ENCODE results near the gene HOXA13. TPM values are rescaled to one million over a fixed set of nuclear protein-coding genes. Genes with fewer than 3 reads are reported as not detected.

Gene HOXA13
- polyA plus RNA-seq, 4 donors = 0.01 TPM; not detected in 3

GRCh38 chr7:27178366-27178765 is 21.5 kb downstream of the HOXA13 start:
- no peak for DNase-seq
- Histone ChIP-seq H3K27me3 (ENCODE audit: control insufficient read depth in 3 of 3, insufficient read depth in 3 of 3, low read length in 3 of 3) (peaks cover 8 to 98% (median 76%) of the 10 kb centered on the region in 3 donors), H3K4me3 (ENCODE audit: low read depth in 1 of 3, low read length in 3 of 3) (peak overlapping the region in 1 of 3 donors; percentile 48)

GRCh38 chr7:27177795-27178320 is 22.0 kb downstream of the HOXA13 start:
- H3K27ac ChIP-seq (ENCODE audit: low read depth in 1 of 3, low read length in 2 of 3) = no peak overlapping the region
- H3K27me3 ChIP-seq (ENCODE audit: control insufficient read depth in 3 of 3, insufficient read depth in 3 of 3, low read length in 3 of 3) = peaks cover 9 to 97% (median 76%) of the 10 kb centered on the region in 3 donors
- no peak for DNase-seq
- peaks cover 0 to 5% of the 10 kb centered on the region in 2 donors for H3K9me3 ChIP-seq (ENCODE audit: control insufficient read depth in 2 of 2, insufficient read depth in 1 of 2, low read depth in 1 of 2, low read length in 1 of 2)
- 34 to 69% (median 56%) methylated on average over 5 of the region's 5 CpGs for WGBS, 3 donors
- no peak for FAIRE-seq
- peak overlapping the region in 1 of 3 donors; percentile 48 for H3K4me3 ChIP-seq (ENCODE audit: low read depth in 1 of 3, low read length in 3 of 3)
- H3K4me1 ChIP-seq (ENCODE audit: control insufficient read depth in 3 of 3, insufficient read depth in 2 of 3, low read depth in 1 of 3, low read length in 2 of 3) = peaks cover 0 to 14% (median 0%) of the 10 kb centered on the region in 3 donors
- no peaks in the 10 kb centered on the region for H3K36me3 ChIP-seq (ENCODE audit: control insufficient read depth in 3 of 3, insufficient read depth in 2 of 3, low read depth in 1 of 3, low read length in 3 of 3)

More at GRCh38 chr7:27178366-27178765, 21.5 kb downstream of the HOXA13 start:
- Histone ChIP-seq H3K27ac (ENCODE audit: low read depth in 1 of 3, low read length in 2 of 3) (no peak overlapping the region), H3K4me1 (ENCODE audit: control insufficient read depth in 3 of 3, insufficient read depth in 2 of 3, low read depth in 1 of 3, low read length in 2 of 3) (peaks cover 0 to 14% (median 0%) of the 10 kb centered on the region in 3 donors), H3K36me3 (ENCODE audit: control insufficient read depth in 3 of 3, insufficient read depth in 2 of 3, low read depth in 1 of 3, low read length in 3 of 3) (no peaks in the 10 kb centered on the region), H3K9me3 (ENCODE audit: control insufficient read depth in 2 of 2, insufficient read depth in 1 of 2, low read depth in 1 of 2, low read length in 1 of 2) (peaks cover 0 to 8% of the 10 kb centered on the region in 2 donors)
- no peak for FAIRE-seq
- 37 to 66% (median 64%) methylated on average over 6 of the region's 6 CpGs for WGBS, 3 donors

- WGBS, 3 donors = 51 to 74% (median 62%) methylated on average over 22 of the region's 22 CpGs
- Histone ChIP-seq H3K9me3 (ENCODE audit: control insufficient read depth in 2 of 2, insufficient read depth in 1 of 2, low read depth in 1 of 2, low read length in 1 of 2) (peaks cover 0 to 5% of the 10 kb centered on the region in 2 donors), H3K27me3 (ENCODE audit: control insufficient read depth in 3 of 3, insufficient read depth in 3 of 3, low read length in 3 of 3) (peaks cover 9 to 97% (median 76%) of the 10 kb centered on the region in 3 donors), H3K27ac (ENCODE audit: low read depth in 1 of 3, low read length in 2 of 3) (no peak overlapping the region), H3K4me3 (ENCODE audit: low read depth in 1 of 3, low read length in 3 of 3) (peak overlapping the region in 1 of 3 donors; percentile 48), H3K4me1 (ENCODE audit: control insufficient read depth in 3 of 3, insufficient read depth in 2 of 3, low read depth in 1 of 3, low read length in 2 of 3) (peaks cover 0 to 14% (median 0%) of the 10 kb centered on the region in 3 donors), H3K36me3 (ENCODE audit: control insufficient read depth in 3 of 3, insufficient read depth in 2 of 3, low read depth in 1 of 3, low read length in 3 of 3) (no peaks in the 10 kb centered on the region)
- DNase-seq (no peak), FAIRE-seq (no peak)
Observed at GRCh38 chr7:27176962-27177794, 22.7 kb downstream of the HOXA13 start.

DNA sequence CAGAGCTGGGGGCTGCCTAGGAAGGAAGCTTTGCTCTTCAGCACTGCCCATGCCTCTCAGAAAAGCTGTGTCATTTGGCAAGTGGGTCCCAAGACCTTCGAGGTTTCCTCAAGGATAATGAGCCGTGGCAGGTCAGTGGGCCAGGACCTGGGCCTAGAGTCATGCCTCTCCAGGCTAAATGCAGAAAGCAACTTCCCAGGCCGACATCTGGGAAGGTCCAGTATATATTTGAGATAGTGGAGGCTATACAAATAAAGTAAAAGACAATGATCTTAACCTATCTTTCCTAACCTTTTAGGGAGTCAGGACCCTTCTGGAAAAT is 23.4 kb downstream of the HOXA13 start:
- Histone ChIP-seq H3K27ac (ENCODE audit: low read depth in 1 of 3, low read length in 2 of 3) (peak overlapping the region in 1 of 3 donors; percentile 16), H3K4me3 (ENCODE audit: low read depth in 1 of 3, low read length in 3 of 3) (peak overlapping the region in 1 of 3 donors; percentile 30), H3K9me3 (ENCODE audit: control insufficient read depth in 2 of 2, insufficient read depth in 1 of 2, low read depth in 1 of 2, low read length in 1 of 2) (peaks cover 0 to 5% of the 10 kb centered on the region in 2 donors), H3K27me3 (ENCODE audit: control insufficient read depth in 3 of 3, insufficient read depth in 3 of 3, low read length in 3 of 3) (peaks cover 11 to 97% (median 77%) of the 10 kb centered on the region in 3 donors), H3K4me1 (ENCODE audit: control insufficient read depth in 3 of 3, insufficient read depth in 2 of 3, low read depth in 1 of 3, low read length in 2 of 3) (peaks cover 0 to 14% (median 0%) of the 10 kb centered on the region in 3 donors), H3K36me3 (ENCODE audit: control insufficient read depth in 3 of 3, insufficient read depth in 2 of 3, low read depth in 1 of 3, low read length in 3 of 3) (no peaks in the 10 kb centered on the region)
- WGBS, 3 donors = 52 to 70% (median 53%) methylated on average over 3 of the region's 3 CpGs
- FAIRE-seq (no peak), DNase-seq (no peak)

DNA sequence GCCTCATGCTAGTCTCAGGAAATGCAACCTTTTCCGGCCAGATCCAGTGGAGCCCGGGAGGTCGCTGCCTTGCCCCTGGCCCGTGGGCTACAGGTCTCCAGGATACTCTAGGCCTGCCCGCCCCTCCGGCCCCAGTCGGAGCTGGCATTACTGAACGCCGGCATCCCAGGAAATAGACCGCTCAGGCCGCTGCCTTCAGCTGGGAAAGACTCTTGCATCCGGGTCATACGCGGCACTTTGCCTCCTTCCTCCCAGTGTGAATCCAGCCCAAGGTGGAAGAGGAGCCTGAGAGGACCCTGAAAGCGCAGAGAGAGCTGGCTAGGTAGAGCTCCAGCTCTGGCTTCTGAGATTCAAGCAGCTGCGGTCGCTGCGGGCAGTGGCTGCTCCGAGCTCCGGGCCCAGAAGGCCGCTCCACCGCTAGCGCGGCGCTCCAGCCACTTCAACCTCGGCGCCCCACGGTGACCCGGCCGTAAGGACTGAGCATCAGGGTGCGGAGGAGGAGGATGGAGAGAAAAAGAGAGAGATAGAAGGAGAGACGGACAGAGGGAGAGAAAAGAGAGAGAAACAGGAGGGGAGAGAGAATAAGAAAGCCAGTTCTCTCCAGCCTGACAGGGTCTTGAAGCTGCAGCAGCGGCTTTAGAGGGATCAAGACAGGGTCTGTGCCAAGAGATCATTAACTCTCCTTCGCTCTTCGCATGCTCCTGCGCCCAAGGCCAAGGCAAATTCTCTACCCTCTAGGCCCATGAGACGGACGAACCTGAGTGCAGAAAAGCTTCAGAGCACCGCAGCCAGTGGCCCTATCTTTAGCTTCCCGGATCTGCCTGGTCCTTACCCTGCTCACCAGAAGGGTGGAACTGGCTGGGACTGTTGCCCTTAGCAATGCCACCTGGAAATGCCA is 24.0 kb downstream of the HOXA13 start:
- DNase-seq (no peak), FAIRE-seq (no peak)
- WGBS, 3 donors = 25 to 51% (median 45%) methylated on average over 40 of the region's 40 CpGs
- Histone ChIP-seq H3K36me3 (ENCODE audit: control insufficient read depth in 3 of 3, insufficient read depth in 2 of 3, low read depth in 1 of 3, low read length in 3 of 3) (peaks cover 0 to 2% (median 0%) of the 10 kb centered on the region in 3 donors), H3K27ac (ENCODE audit: low read depth in 1 of 3, low read length in 2 of 3) (peak overlapping the region in 1 of 3 donors; percentile 16), H3K4me1 (ENCODE audit: control insufficient read depth in 3 of 3, insufficient read depth in 2 of 3, low read depth in 1 of 3, low read length in 2 of 3) (peaks cover 0 to 14% (median 0%) of the 10 kb centered on the region in 3 donors), H3K4me3 (ENCODE audit: low read depth in 1 of 3, low read length in 3 of 3) (peak overlapping the region in 1 of 3 donors; percentile 30), H3K9me3 (ENCODE audit: control insufficient read depth in 2 of 2, insufficient read depth in 1 of 2, low read depth in 1 of 2, low read length in 1 of 2) (peaks cover 0 to 5% of the 10 kb centered on the region in 2 donors), H3K27me3 (ENCODE audit: control insufficient read depth in 3 of 3, insufficient read depth in 3 of 3, low read length in 3 of 3) (peaks cover 15 to 97% (median 77%) of the 10 kb centered on the region in 3 donors)

- Histone ChIP-seq H3K9me3 (ENCODE audit: control insufficient read depth in 2 of 2, insufficient read depth in 1 of 2, low read depth in 1 of 2, low read length in 1 of 2) (peaks cover 0 to 5% of the 10 kb centered on the region in 2 donors), H3K4me3 (ENCODE audit: low read depth in 1 of 3, low read length in 3 of 3) (peak overlapping the region in 1 of 3 donors; percentile 30), H3K4me1 (ENCODE audit: control insufficient read depth in 3 of 3, insufficient read depth in 2 of 3, low read depth in 1 of 3, low read length in 2 of 3) (peaks cover 0 to 13% (median 0%) of the 10 kb centered on the region in 3 donors), H3K27me3 (ENCODE audit: control insufficient read depth in 3 of 3, insufficient read depth in 3 of 3, low read length in 3 of 3) (peaks cover 15 to 93% (median 73%) of the 10 kb centered on the region in 3 donors), H3K36me3 (ENCODE audit: control insufficient read depth in 3 of 3, insufficient read depth in 2 of 3, low read depth in 1 of 3, low read length in 3 of 3) (peaks cover 0 to 2% (median 0%) of the 10 kb centered on the region in 3 donors), H3K27ac (ENCODE audit: low read depth in 1 of 3, low read length in 2 of 3) (peak overlapping the region in 1 of 3 donors; percentile 39)
- FAIRE-seq = no peak
- no peak for DNase-seq
- WGBS, 3 donors = 40 to 55% (median 42%) methylated on average over 12 of the region's 12 CpGs
Observed at GRCh38 chr7:27174874-27175625, 24.8 kb downstream of the HOXA13 start.

GRCh38 chr7:27173956-27174873 is 25.7 kb downstream of the HOXA13 start, which contains the start of gene HOXA10:
Gene HOXA10, minus strand, starts transcription at chr7:27174320. Its CDS starts 14 bp downstream, at chr7:27174306.
- peak within 1 kb of the TSS in 1 of 3 donors; percentile 39 for H3K27ac ChIP-seq (ENCODE audit: low read depth in 1 of 3, low read length in 2 of 3)
- FAIRE-seq = no peak
- 7 to 14% (median 10%) methylated on average over 74 to 82 of the region's 82 CpGs for WGBS, 3 donors
- DNase-seq = no peak
- peaks cover 0 to 7% (median 0%) of the 10 kb centered on the region in 3 donors for H3K4me1 ChIP-seq (ENCODE audit: control insufficient read depth in 3 of 3, insufficient read depth in 2 of 3, low read depth in 1 of 3, low read length in 2 of 3)
- H3K9me3 ChIP-seq (ENCODE audit: control insufficient read depth in 2 of 2, insufficient read depth in 1 of 2, low read depth in 1 of 2, low read length in 1 of 2) = peaks cover 0 to 5% of the 10 kb centered on the region in 2 donors
- peaks cover 0 to 3% (median 0%) of the 10 kb centered on the region in 3 donors for H3K36me3 ChIP-seq (ENCODE audit: control insufficient read depth in 3 of 3, insufficient read depth in 2 of 3, low read depth in 1 of 3, low read length in 3 of 3)
- H3K4me3 ChIP-seq (ENCODE audit: low read depth in 1 of 3, low read length in 3 of 3) = peak within 1 kb of the TSS; percentile 47 to 73 (median 47)
- peaks cover 15 to 93% (median 76%) of the 10 kb centered on the region in 3 donors for H3K27me3 ChIP-seq (ENCODE audit: control insufficient read depth in 3 of 3, insufficient read depth in 3 of 3, low read length in 3 of 3)
